ENCODE results near the gene GDF15. TPM values are rescaled to one million over a fixed set of nuclear protein-coding genes. Genes with fewer than 3 reads are reported as not detected.
A peak's percentile ranks its signal among the peaks of the same experiment; 100 is the strongest.
"Not testable (repeated sequence)": the region's sequence is repeated elsewhere in the genome, so short reads cannot be mapped to it uniquely, and the experiment has no call there.

Gene GDF15
- total RNA-seq, 1 experiment from 2014 or later: 27.3 TPM

DNA sequence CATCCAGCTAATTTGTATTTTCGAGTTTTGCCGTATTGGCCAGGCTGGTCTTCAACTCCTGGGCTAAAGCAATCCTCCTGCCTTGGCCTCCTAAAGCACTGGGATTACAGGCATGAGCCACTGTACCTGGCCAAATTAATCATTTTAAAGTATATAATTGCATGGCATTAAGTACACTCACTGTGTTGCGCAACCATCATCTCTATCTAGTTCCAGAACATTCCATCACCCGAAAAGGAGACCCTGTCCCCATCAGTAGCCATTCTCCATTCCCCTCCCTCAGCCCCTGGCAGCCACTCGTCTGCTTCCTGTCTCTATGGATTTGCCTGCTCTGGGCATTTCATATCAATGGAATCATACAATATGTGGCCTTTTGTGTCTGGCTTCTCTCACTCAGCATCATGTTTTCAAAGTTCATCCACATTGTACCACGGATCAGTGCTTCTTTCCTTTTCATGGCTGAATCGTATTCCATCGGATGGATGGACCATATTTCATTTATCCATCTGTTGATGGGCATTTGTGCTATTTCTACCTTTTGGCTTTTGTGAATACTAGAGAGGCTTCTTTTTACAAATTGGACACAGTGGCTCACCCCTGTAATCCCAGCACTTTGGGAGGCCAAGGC is 32.5 kb upstream of the GDF15 start:
- CTCF ChIA-PET: interaction anchor here (1.2 to 1.9 kb wide), 3 partner anchors 35 to 57 kb away, joined by 3 to 11 read pairs (median 5); no protein-coding TSS in a partner anchor

DNA sequence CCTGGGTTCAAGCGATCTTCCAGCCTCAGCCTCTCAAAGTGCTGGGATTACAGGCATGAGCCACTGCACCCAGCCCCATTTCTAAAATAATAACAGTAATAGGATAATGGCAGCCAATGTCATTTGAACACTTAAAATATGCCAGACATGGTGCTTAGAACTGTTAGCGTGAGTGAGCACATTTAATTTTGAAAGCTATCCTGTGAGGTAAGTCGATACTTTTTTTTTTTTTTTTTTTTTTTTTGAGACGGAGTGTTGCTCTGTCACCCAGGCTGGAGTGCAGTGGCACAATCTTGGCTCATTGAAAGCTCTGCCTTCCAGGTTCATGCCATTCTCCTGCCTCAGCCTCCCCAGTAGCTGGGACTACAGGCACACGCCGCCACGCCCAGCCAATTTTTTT is 31.2 kb upstream of the GDF15 start:
- DNase-seq (ENCODE audit: low spot score); H3K4me3 Mint-ChIP-seq; H3K9me3 Mint-ChIP-seq; H3K4me1 Mint-ChIP-seq; H3K27me3 Mint-ChIP-seq (ENCODE audit: low read depth); H3K27ac Mint-ChIP-seq; ATAC-seq: not testable (repeated sequence)
- ChIA-PET POLR2A (interaction anchor here (0.6 kb wide), 2 partner anchors 34 to 1107 kb away, joined by 4 to 5 read pairs; no protein-coding TSS in a partner anchor), CTCF (interaction anchor here (0.7 to 1.9 kb wide), 3 partner anchors 34 to 76 kb away, joined by 3 to 11 read pairs (median 5); no protein-coding TSS in a partner anchor)
- H3K36me3 Mint-ChIP-seq: peaks cover 52% of the 10 kb centered on the region

More for the DNA sequence above, 32.5 kb upstream of the GDF15 start:
- POLR2A ChIA-PET: no interaction called here
- Mint-ChIP-seq H3K27me3 (ENCODE audit: low read depth) (no peaks in the 10 kb centered on the region), H3K4me3 (no peak overlapping the region), H3K9me3 (no peaks in the 10 kb centered on the region), H3K27ac (peak overlapping the region; percentile 31), H3K4me1 (no peaks in the 10 kb centered on the region), H3K36me3 (peaks cover 44% of the 10 kb centered on the region)
- TF ChIP-seq ESRRA (CRISPR knock-in tag; IDR thresholded peaks at IDR 0.05; ENCODE audit: borderline replicate concordance) (no peak), ELF4 (CRISPR knock-in tag; IDR thresholded peaks at IDR 0.05; ENCODE audit: low read depth) (no peak), ZNF396 (CRISPR knock-in tag; IDR thresholded peaks at IDR 0.05; ENCODE audit: borderline replicate concordance) (no peak)
- TF ChIP-seq, protein P1, sequence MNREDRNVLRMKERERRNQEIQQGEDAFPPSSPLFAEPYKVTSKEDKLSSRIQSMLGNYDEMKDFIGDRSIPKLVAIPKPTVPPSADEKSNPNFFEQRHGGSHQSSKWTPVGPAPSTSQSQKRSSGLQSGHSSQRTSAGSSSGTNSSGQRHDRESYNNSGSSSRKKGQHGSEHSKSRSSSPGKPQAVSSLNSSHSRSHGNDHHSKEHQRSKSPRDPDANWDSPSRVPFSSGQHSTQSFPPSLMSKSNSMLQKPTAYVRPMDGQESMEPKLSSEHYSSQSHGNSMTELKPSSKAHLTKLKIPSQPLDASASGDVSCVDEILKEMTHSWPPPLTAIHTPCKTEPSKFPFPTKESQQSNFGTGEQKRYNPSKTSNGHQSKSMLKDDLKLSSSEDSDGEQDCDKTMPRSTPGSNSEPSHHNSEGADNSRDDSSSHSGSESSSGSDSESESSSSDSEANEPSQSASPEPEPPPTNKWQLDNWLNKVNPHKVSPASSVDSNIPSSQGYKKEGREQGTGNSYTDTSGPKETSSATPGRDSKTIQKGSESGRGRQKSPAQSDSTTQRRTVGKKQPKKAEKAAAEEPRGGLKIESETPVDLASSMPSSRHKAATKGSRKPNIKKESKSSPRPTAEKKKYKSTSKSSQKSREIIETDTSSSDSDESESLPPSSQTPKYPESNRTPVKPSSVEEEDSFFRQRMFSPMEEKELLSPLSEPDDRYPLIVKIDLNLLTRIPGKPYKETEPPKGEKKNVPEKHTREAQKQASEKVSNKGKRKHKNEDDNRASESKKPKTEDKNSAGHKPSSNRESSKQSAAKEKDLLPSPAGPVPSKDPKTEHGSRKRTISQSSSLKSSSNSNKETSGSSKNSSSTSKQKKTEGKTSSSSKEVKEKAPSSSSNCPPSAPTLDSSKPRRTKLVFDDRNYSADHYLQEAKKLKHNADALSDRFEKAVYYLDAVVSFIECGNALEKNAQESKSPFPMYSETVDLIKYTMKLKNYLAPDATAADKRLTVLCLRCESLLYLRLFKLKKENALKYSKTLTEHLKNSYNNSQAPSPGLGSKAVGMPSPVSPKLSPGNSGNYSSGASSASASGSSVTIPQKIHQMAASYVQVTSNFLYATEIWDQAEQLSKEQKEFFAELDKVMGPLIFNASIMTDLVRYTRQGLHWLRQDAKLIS (CRISPR knock-in tag; IDR thresholded peaks at IDR 0.05; ENCODE audit: borderline replicate concordance): no peak
- ATAC-seq (no peak), DNase-seq (ENCODE audit: low spot score) (no peak)

DNA sequence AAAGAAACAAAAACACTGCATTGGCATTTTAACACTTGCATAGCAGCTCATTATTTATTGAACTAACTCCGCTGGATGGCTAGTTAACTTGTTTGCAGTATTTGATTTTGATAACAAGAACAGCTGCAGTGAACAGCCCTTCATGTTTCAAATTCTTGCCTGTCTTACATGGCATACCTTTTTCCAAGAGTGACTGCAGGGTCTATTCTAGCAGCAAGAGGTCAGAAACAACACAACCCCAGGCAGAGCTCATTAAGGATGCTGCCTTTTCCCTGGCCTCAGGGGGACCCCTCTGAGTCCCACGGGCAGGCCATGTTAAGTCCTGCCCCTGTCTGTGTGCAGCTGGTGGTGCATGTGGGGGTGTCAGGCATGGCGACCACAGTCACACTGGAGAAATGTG is 28.9 kb upstream of the GDF15 start:
- ATAC-seq (no peak), DNase-seq (ENCODE audit: low spot score) (no peak)
- peaks cover 56% of the 10 kb centered on the region for H3K36me3 Mint-ChIP-seq
- no peaks in the 10 kb centered on the region for H3K4me1 Mint-ChIP-seq
- no peak for TF ChIP-seq FOXK1 (CRISPR knock-in tag; IDR thresholded peaks at IDR 0.05)
- TF ChIP-seq IRF2 (CRISPR knock-in tag; IDR thresholded peaks at IDR 0.05; ENCODE audit: borderline replicate concordance, low read depth): no peak
- TF ChIP-seq, protein P2, sequence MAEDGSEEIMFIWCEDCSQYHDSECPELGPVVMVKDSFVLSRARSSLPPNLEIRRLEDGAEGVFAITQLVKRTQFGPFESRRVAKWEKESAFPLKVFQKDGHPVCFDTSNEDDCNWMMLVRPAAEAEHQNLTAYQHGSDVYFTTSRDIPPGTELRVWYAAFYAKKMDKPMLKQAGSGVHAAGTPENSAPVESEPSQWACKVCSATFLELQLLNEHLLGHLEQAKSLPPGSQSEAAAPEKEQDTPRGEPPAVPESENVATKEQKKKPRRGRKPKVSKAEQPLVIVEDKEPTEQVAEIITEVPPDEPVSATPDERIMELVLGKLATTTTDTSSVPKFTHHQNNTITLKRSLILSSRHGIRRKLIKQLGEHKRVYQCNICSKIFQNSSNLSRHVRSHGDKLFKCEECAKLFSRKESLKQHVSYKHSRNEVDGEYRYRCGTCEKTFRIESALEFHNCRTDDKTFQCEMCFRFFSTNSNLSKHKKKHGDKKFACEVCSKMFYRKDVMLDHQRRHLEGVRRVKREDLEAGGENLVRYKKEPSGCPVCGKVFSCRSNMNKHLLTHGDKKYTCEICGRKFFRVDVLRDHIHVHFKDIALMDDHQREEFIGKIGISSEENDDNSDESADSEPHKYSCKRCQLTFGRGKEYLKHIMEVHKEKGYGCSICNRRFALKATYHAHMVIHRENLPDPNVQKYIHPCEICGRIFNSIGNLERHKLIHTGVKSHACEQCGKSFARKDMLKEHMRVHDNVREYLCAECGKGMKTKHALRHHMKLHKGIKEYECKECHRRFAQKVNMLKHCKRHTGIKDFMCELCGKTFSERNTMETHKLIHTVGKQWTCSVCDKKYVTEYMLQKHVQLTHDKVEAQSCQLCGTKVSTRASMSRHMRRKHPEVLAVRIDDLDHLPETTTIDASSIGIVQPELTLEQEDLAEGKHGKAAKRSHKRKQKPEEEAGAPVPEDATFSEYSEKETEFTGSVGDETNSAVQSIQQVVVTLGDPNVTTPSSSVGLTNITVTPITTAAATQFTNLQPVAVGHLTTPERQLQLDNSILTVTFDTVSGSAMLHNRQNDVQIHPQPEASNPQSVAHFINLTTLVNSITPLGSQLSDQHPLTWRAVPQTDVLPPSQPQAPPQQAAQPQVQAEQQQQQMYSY (CRISPR knock-in tag; IDR thresholded peaks at IDR 0.05): no peak
- TF ChIP-seq RELA (CRISPR knock-in tag; IDR thresholded peaks at IDR 0.05; ENCODE audit: borderline replicate concordance): no peak
- no peak for TF ChIP-seq ZNF423 (CRISPR knock-in tag; IDR thresholded peaks at IDR 0.05)
- TF ChIP-seq, protein P3, sequence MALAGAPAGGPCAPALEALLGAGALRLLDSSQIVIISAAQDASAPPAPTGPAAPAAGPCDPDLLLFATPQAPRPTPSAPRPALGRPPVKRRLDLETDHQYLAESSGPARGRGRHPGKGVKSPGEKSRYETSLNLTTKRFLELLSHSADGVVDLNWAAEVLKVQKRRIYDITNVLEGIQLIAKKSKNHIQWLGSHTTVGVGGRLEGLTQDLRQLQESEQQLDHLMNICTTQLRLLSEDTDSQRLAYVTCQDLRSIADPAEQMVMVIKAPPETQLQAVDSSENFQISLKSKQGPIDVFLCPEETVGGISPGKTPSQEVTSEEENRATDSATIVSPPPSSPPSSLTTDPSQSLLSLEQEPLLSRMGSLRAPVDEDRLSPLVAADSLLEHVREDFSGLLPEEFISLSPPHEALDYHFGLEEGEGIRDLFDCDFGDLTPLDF (CRISPR knock-in tag; IDR thresholded peaks at IDR 0.05): no peak
- TF ChIP-seq NFATC4 (CRISPR knock-in tag; IDR thresholded peaks at IDR 0.05): no peak
- TF ChIP-seq, protein P4, sequence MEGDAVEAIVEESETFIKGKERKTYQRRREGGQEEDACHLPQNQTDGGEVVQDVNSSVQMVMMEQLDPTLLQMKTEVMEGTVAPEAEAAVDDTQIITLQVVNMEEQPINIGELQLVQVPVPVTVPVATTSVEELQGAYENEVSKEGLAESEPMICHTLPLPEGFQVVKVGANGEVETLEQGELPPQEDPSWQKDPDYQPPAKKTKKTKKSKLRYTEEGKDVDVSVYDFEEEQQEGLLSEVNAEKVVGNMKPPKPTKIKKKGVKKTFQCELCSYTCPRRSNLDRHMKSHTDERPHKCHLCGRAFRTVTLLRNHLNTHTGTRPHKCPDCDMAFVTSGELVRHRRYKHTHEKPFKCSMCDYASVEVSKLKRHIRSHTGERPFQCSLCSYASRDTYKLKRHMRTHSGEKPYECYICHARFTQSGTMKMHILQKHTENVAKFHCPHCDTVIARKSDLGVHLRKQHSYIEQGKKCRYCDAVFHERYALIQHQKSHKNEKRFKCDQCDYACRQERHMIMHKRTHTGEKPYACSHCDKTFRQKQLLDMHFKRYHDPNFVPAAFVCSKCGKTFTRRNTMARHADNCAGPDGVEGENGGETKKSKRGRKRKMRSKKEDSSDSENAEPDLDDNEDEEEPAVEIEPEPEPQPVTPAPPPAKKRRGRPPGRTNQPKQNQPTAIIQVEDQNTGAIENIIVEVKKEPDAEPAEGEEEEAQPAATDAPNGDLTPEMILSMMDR (IDR thresholded peaks at IDR 0.05): no peak
- CTCF ChIA-PET: interaction anchor here (0.8 to 1.1 kb wide), 4 partner anchors 29 to 84 kb away, joined by 3 to 6 read pairs (median 4); no protein-coding TSS in a partner anchor
- no peaks in the 10 kb centered on the region for H3K27me3 Mint-ChIP-seq (ENCODE audit: low read depth)
- no peak overlapping the region for H3K4me3 Mint-ChIP-seq
- POLR2A ChIA-PET: no interaction called here
- no peaks in the 10 kb centered on the region for H3K9me3 Mint-ChIP-seq
- no peak overlapping the region for H3K27ac Mint-ChIP-seq

All from WTC11 (cell line).